Heart left ventricle (tissue), 13 donors: ENCODE results near the gene OOSP3.

ENCODE experiments used
- CTCF ChIP-seq, 12 donors: fragments of 200-600 bp; sonication (generic) in 4 of 12; IDR thresholded peaks; one replicate each; pipeline versions ENCODE4 v1.5.0 to v1.8.0; 2018 to 2022; ENCODE audit warnings: antibody characterized with exemption in 12 of 12, mild to moderate bottlenecking in 5 of 12
- POLR2A ChIP-seq, 2 donors: fragments of 450-650 bp; IDR thresholded peaks; one replicate each; pipeline ENCODE4 v1.6.1; 2017; ENCODE audit warnings: antibody characterized with exemption in 2 of 2, mild to moderate bottlenecking in 2 of 2, moderate library complexity in 2 of 2
- donor health status: ischemic (EF 13 %, LVEDD 7.1; RV severe dilation, severe dysfunction).
- donor health status: DM: no; HTN: yes; CAD: no.
- donor health status: DM: no; HTN: no; CAD: no.
- donor health status: ischemic (EF 25% LVEDD 6.9; RV normal size, moderate dysfunction).
- donor health status: ischemic (EF 25% LVEDD 5.7; RV mildly dilated, moderate dysfunction).
- donor health status: ischemic (EF 35%, LVEDD 5.7; RV mildly dilated, moderate dysfunction).
- donor health status: nonischemic (EF 11% LVEDD 7.7; RV severe dilation, severe dysfunction).
- donor health status: DM: yes; HTN: yes; CAD: no.
- donor health status: PGD.
- donor health status: ischemic (EF 29% LVEDD 5.4; RV normal size, mild dysfunction).
- donor health status: nonischemic (EF 23%, LVEDD 6.1; RV moderate dilation, normal function).

- TF ChIP-seq CTCF (IDR thresholded peaks at IDR 0.05) (no peak), POLR2A (IDR thresholded peaks at IDR 0.05) (no peak)
Measured at GRCh38 chr11:59918480-59918879, 39.9 kb downstream of the OOSP3 start.
